Hepatocyte (in vitro differentiated cells): Measurements from ENCODE around the gene WDR88.

Source experiments
- EZH2 ChIP-seq: fragments of 200-600 bp; sonication (generic); IDR thresholded peaks from 2 replicates; pipeline ENCODE4 v1.6.1; 2016; ENCODE audit warnings: antibody characterized with exemption, mild to moderate bottlenecking, borderline replicate concordance
- EZH2phosphoT487 ChIP-seq: fragments of 200-600 bp; sonication (generic); IDR thresholded peaks from one replicate; pipeline ENCODE4 v1.6.1; 2018; ENCODE audit warnings: antibody characterized with exemption, mild to moderate bottlenecking, low read depth, moderate library complexity; ENCODE audit not compliant: unreplicated experiment, severe bottlenecking
- TF ChIP-seq, protein P1 (sequence below): fragments of 200-600 bp; sonication (generic); IDR thresholded peaks from 2 replicates; pipeline ENCODE4 v1.5.1; 2016; ENCODE audit warnings: antibody characterized with exemption, mild to moderate bottlenecking; ENCODE audit not compliant: poor library complexity

GRCh38 chr19:33161201-33161600 lies 29.3 kb downstream of the WDR88 start:
- TF ChIP-seq, protein P1, sequence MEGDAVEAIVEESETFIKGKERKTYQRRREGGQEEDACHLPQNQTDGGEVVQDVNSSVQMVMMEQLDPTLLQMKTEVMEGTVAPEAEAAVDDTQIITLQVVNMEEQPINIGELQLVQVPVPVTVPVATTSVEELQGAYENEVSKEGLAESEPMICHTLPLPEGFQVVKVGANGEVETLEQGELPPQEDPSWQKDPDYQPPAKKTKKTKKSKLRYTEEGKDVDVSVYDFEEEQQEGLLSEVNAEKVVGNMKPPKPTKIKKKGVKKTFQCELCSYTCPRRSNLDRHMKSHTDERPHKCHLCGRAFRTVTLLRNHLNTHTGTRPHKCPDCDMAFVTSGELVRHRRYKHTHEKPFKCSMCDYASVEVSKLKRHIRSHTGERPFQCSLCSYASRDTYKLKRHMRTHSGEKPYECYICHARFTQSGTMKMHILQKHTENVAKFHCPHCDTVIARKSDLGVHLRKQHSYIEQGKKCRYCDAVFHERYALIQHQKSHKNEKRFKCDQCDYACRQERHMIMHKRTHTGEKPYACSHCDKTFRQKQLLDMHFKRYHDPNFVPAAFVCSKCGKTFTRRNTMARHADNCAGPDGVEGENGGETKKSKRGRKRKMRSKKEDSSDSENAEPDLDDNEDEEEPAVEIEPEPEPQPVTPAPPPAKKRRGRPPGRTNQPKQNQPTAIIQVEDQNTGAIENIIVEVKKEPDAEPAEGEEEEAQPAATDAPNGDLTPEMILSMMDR = no peak
- TF ChIP-seq EZH2 (no peak), EZH2phosphoT487 (no peak)
